Adrenal gland (tissue), 12 donors: ENCODE measurements around the gene PI4KA. TPM values are rescaled to one million over a fixed set of nuclear protein-coding genes. Genes with fewer than 3 reads are reported as not detected.

Source experiments
- DNase-seq, 7 donors: peaks; one replicate each; pipeline ENCODE4 v3.0.0-alpha.2; 2019 to 2020
- H3K27ac ChIP-seq, 5 donors: fragments of 200-600 bp; sonication (generic) in 4 of 5; 1 replicate in 3 of 5; 2 replicates in 2 of 5; pipeline versions ENCODE4 v1.5.1 to v1.8.0; 2016 to 2020; ENCODE audit warnings: mild to moderate bottlenecking in 1 of 5
- H3K27me3 ChIP-seq: fragments of 200-600 bp; 2 replicates; pipeline ENCODE4 v1.8.0; 2021
- H3K36me3 ChIP-seq, 2 donors: fragments of 200-600 bp; replicated peaks in 1 of 2; 1 replicate in 1 of 2; 2 replicates in 1 of 2; pipeline versions ENCODE4 v1.5.1 to v1.8.0; 2018 to 2022
- H3K4me1 ChIP-seq, 2 donors: fragments of 200-600 bp; replicated peaks in 1 of 2; 1 replicate in 1 of 2; 2 replicates in 1 of 2; pipeline versions ENCODE4 v1.5.1 to v1.8.0; 2018 to 2021
- H3K4me3 ChIP-seq, 4 donors: fragments of 200-600 bp; sonication (generic) in 3 of 4; one replicate each; pipeline ENCODE4 v1.5.1; 2016 to 2018
- H3K9me3 ChIP-seq, 3 donors: fragments of 200-600 bp; sonication (generic) in 1 of 3; replicated peaks in 1 of 3; 1 replicate in 2 of 3; 2 replicates in 1 of 3; pipeline versions ENCODE4 v1.5.1 to v1.8.0; 2016 to 2021
- CTCF ChIP-seq, 6 experiments: fragments of 450-650 bp in 4 of 6; fragments of 200-600 bp in 2 of 6; sonication (generic) in 1 of 6; IDR thresholded peaks; 1 replicate in 5 of 6; 2 replicates in 1 of 6; pipeline versions ENCODE4 v1.5.1 to v1.8.0; 2016 to 2021; ENCODE audit warnings: antibody characterized with exemption in 6 of 6, mild to moderate bottlenecking in 2 of 6, moderate library complexity in 1 of 6
- POLR2A ChIP-seq, 2 donors: fragments of 450-650 bp; IDR thresholded peaks; one replicate each; pipeline ENCODE4 v1.6.1; 2017; ENCODE audit warnings: antibody characterized with exemption in 2 of 2, mild to moderate bottlenecking in 2 of 2, moderate library complexity in 1 of 2
- WGBS, 4 donors: extraction: QIAGEN DNeasy Blood & Tissue Kit in 2 of 4; methylation state at CpG; one replicate each; pipeline versions ENCODE4 v1.1.5 to v1.1.7; 2013 to 2017; 5-methylcytosine and 5-hydroxymethylcytosine counted together
- intact Hi-C, 2 donors: fragments of 100-400 bp; cut with DNase I; formaldehyde crosslinking; loops; one replicate each; pipeline versions ENCODE4 v1.14.1 to v1.15.0; 2022 to 2023
- polyA plus RNA-seq, 3 donors: library from polyadenylated mRNA; stranded (reverse); fragments of 200-250 nt in 2 of 3; fragments of 350-450 nt in 1 of 3; fragmentation: Illumina TruSeq in 1 of 3; extraction: RNeasy Lipid Tissue Mini Kit (QIAGEN cat#74804) in 1 of 3; gene quantifications; one replicate each; pipeline ENCODE4 v1.2.3, GENCODE V29; 2013 to 2014
- total RNA-seq, 9 donors: library from RNA; depleted of rRNA in 4 of 9; stranded (reverse); fragments of >200 nt in 4 of 9; fragments of 120-200 nt in 1 of 9; fragmentation: NEBNext Ultra II Directional in 1 of 9; extraction: Animal tissue kit (Norgen Biotek cat#: 25700) in 1 of 9; gene quantifications; one replicate each; pipeline versions ENCODE4 v1.1.0 to v1.2.4, GENCODE V29; 2013 to 2023
- donor health status: healthy with polysubstance abuse.
- donor health status: Bipolar disorder and iron deficiency.
- donor health status: DM: yes; HTN: yes; CAD: no.
- donor health status: DM: no; HTN: no; CAD: no.
- donor health status: DM: no; HTN: no; CAD: no.
- donor health status: DM: yes; HTN: yes; CAD: no.

PI4KA gene
- total and polyA plus RNA-seq, 12 donors, result 36.4 to 134 (median 85.6) TPM

GRCh38 chr22:20802452-20802851 lies 56.2 kb downstream of the PI4KA start:
- DNase-seq, result no peak
- Histone ChIP-seq H3K27me3 (no peaks in the 10 kb centered on the region), H3K4me3 (no peak overlapping the region), H3K27ac (no peak overlapping the region), H3K36me3 (peaks cover 0 to 95% of the 10 kb centered on the region in 2 donors), H3K4me1 (no peaks in the 10 kb centered on the region), H3K9me3 (no peaks in the 10 kb centered on the region)
- 80 to 93% (median 86%) methylated on average over 2 to 6 of the region's 6 CpGs for WGBS, 4 donors
- intact Hi-C loops, result loop anchor here in 1 of 2 donors (10.0 kb wide), 1 partner anchor 62 kb away; no protein-coding TSS in a partner anchor
- TF ChIP-seq CTCF (IDR thresholded peaks at IDR 0.05) (no peak), POLR2A (IDR thresholded peaks at IDR 0.05) (no peak)

GRCh38 chr22:20799449-20799848 lies 59.2 kb downstream of the PI4KA start:
- Histone ChIP-seq H3K27ac (no peak overlapping the region), H3K36me3 (peaks cover 0 to 86% of the 10 kb centered on the region in 2 donors), H3K4me1 (no peaks in the 10 kb centered on the region), H3K27me3 (no peaks in the 10 kb centered on the region), H3K9me3 (no peaks in the 10 kb centered on the region), H3K4me3 (no peak overlapping the region)
- 90 to 99% (median 95%) methylated on average over 8 of the region's 8 CpGs for WGBS, 4 donors
- no peak for DNase-seq
- TF ChIP-seq CTCF (IDR thresholded peaks at IDR 0.05), result no peak
- no peak for TF ChIP-seq POLR2A (IDR thresholded peaks at IDR 0.05)
- intact Hi-C loops, result no loop called here

- intact Hi-C loops, result no loop called here
- no peak for TF ChIP-seq POLR2A (IDR thresholded peaks at IDR 0.05)
- Histone ChIP-seq H3K27me3 (no peaks in the 10 kb centered on the region), H3K4me3 (no peak overlapping the region), H3K9me3 (no peaks in the 10 kb centered on the region), H3K27ac (no peak overlapping the region), H3K36me3 (peaks cover 0 to 82% of the 10 kb centered on the region in 2 donors), H3K4me1 (peaks cover 1 to 2% of the 10 kb centered on the region in 2 donors)
- DNase-seq, result no peak
- WGBS, 4 donors, result 66 to 82% (median 78%) methylated on average over 9 to 10 of the region's 10 CpGs
Measured at GRCh38 chr22:20798974-20799373, 59.6 kb downstream of the PI4KA start.

GRCh38 chr22:20798218-20798617 lies 60.4 kb downstream of the PI4KA start:
- TF ChIP-seq CTCF (IDR thresholded peaks at IDR 0.05) (no peak), POLR2A (IDR thresholded peaks at IDR 0.05) (no peak)
- intact Hi-C loops, result no loop called here
- H3K4me1 ChIP-seq, result peaks cover 7 to 10% of the 10 kb centered on the region in 2 donors
- 89 to 96% (median 94%) methylated on average over 5 of the region's 5 CpGs for WGBS, 4 donors
- no peaks in the 10 kb centered on the region for H3K9me3 ChIP-seq
- no peak overlapping the region for H3K27ac ChIP-seq
- H3K4me3 ChIP-seq, result no peak overlapping the region
- H3K36me3 ChIP-seq, result peaks cover 0 to 74% of the 10 kb centered on the region in 2 donors
- no peaks in the 10 kb centered on the region for H3K27me3 ChIP-seq
- DNase-seq, result no peak

GRCh38 chr22:20796731-20797130 lies 61.9 kb downstream of the PI4KA start:
- Histone ChIP-seq H3K36me3 (peaks cover 0 to 70% of the 10 kb centered on the region in 2 donors), H3K9me3 (no peaks in the 10 kb centered on the region), H3K4me1 (peaks cover 7 to 14% of the 10 kb centered on the region in 2 donors), H3K27ac (no peak overlapping the region), H3K27me3 (no peaks in the 10 kb centered on the region), H3K4me3 (no peak overlapping the region)
- intact Hi-C loops, result no loop called here
- no peak for TF ChIP-seq CTCF (IDR thresholded peaks at IDR 0.05)
- no peak for TF ChIP-seq POLR2A (IDR thresholded peaks at IDR 0.05)
- WGBS, 4 donors, result 87 to 95% (median 94%) methylated on average over 8 of the region's 8 CpGs
- DNase-seq, result no peak
